Stimulated activated CD8-positive, alpha-beta memory T cell treated with anti-CD3 and anti-CD28 coated beads, Interleukin-7, amount 100 ng/mL, for 1 hour (primary cell): ENCODE results near the gene ETFB.
A peak's percentile ranks its signal among the peaks of the same experiment; 100 is the strongest.

Experiments used
- DNase-seq, 2 donors: peaks; one replicate each; pipeline ENCODE4 v3.0.0-alpha.2; 2020; ENCODE audit warnings: low read depth in 2 of 2

The ETFB gene

GRCh38 chr19:51327066-51328001 is 38.9 kb downstream of the ETFB start:
- DNase-seq = peak; percentile 8 to 17

- no peak for DNase-seq
These were observed 39.7 kb downstream of the ETFB start for GRCh38 chr19:51326216-51327065.

GRCh38 chr19:51325161-51325976 is 40.8 kb downstream of the ETFB start:
- no peak for DNase-seq

- DNase-seq = no peak
These were observed 42.1 kb downstream of the ETFB start for GRCh38 chr19:51324167-51324481.

DNA sequence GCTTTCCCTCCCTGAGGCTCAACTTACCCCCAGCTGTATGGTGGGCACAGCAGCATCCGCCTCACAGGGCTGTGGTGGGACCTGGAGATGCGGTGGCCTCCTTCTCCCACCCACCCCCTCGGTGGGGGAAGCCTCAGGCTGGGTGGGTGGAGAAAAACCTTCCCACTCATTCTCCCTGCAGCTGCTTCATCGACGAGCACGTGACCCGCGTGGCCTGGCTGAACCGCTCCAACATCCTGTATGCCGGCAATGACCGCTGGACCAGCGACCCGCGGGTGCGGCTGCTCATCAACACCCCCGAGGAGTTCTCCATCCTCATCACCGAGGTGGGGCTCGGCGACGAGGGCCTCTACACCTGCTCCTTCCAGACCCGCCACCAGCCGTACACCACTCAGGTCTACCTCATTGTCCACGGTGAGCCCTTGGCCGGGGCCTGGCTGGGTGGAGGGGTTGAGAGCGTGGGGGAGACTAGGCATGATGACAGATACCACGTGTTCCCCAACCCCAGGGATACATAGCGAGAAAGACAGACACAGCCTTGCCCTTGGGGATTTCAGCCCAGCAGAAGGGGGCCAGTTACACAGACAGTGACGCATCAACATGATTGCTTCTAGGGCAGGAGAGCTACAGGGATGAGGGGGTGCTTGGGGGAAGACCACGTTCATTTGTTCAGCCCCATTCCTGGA is 42.6 kb downstream of the ETFB start:
- no peak for DNase-seq

DNA sequence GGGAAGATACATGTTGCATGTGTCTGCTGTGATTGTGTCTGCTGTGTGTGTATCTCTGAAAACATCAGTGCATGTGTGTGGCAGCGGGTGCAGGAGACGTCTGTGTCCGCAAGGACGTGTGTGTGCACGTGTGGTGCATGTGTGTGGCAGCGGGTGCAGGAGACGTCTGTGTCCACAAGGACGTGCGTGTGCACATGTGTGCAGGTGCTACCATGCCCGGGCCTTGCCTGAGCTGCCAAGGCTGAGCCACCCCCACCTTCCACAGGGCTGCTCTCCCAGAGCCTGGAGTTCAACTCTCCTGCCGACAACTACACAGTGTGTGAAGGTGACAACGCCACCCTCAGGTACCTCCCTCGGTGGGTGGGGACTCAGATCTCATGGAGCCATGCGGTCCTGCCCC is 44.4 kb downstream of the ETFB start:
- no peak for DNase-seq

- no peak for DNase-seq
These were observed 45.9 kb downstream of the ETFB start for GRCh38 chr19:51320280-51320657.

- no peak for DNase-seq
These were observed 46.4 kb downstream of the ETFB start for GRCh38 chr19:51319649-51320279.

- DNase-seq = no peak
These were observed 47.2 kb downstream of the ETFB start for GRCh38 chr19:51318687-51319648.

- DNase-seq = no peak
These were observed 48.2 kb downstream of the ETFB start for GRCh38 chr19:51317968-51318367.

DNA sequence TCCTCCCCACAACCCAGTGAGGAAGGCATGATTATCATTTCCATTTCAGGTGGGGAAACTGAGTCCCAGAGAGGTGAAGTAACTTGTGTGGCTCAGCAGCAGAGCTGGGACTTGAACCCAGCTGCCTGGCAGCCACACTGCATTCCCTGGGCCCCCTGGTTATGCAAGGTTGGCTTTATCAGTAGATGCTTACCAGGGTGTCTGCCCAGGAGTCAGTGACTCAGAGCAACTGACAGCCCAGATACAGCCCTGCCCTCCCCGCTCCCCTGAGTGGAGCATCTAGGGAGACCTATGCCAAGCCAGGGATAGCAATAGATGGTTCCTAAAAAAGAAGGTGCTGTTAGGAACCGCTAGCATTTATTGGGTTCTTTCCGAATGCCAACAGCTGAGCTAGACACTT is 48.8 kb downstream of the ETFB start:
- no peak for DNase-seq

DNA sequence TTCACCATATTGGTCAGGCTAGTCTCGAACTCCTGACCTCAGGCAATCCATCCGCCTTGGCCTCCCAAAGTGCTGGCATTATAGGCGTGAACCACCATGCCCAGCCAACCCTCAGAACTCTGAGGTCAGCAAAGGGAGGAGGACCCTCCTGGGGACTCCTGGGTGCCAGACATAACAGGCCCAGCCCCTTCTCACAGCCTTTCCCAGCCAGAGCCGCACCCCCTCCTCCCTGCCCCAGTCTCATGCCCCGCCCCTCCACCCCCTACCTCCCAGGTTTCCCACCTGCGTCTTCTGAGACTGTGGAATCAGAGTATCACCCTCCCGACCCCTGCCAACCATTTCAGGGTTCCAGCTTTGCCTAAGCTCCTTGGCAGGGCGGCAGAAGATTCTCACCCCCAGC is 49.5 kb downstream of the ETFB start:
- DNase-seq = no peak

GRCh38 chr19:51311351-51312257 is 54.6 kb downstream of the ETFB start, which contains the start of gene IGLON5:
Gene IGLON5 (plus strand): TSS chr19:51311644. CDS start chr19:51311848, 204 bp downstream.
- no peak for DNase-seq

GRCh38 chr19:51305479-51305878 is 60.7 kb downstream of the ETFB start:
- DNase-seq = no peak

DNA sequence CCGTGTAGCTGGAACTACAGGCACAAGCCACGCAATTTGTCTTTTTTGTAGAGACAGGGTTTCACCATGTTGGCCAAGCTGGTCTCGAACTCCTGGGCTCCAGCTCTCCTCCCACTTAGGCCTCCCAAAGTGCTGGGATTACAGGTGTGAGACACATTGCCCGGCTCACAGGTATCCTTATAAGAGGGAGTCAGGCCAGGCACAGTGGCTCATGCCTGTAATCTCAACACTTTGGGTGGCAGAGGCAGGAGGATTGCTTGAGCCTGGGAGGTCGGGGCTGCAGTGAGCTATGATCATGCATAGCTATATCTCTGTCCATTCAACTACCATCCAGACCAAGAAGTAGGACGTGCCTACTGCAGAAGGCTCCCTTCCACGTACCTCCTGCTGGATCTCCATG is 64.9 kb downstream of the ETFB start:
- no peak for DNase-seq

DNA sequence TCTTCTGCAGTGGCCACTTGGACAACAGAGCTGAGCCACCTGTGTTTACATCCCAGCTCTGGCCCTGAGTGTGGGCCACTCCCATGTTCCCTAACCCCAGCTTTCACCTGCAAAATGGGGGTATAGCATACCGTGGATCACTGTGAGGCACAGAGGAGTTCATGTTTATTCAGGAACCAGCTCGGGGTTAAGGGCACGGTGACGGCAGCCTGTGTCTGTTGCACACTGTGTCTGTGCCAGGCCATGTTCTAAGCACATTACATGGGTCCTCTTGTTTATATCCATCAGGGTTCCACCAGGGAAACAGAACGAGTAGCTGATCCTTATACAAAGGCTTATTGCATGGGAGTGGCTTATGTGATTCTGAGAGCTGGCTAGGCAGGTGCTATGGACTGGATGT is 68.8 kb downstream of the ETFB start:
- no peak for DNase-seq

GRCh38 chr19:51296336-51297093 is 69.7 kb downstream of the ETFB start:
- DNase-seq = no peak
